C4-2B (cell line): ENCODE data around the gene EGR4.

Experiments
- H3K27ac ChIP-seq: fragments of 450-650 bp; 2 replicates; pipeline ENCODE4 v1.5.1; 2017
- ZFX ChIP-seq: fragments of 450-650 bp; IDR thresholded peaks from 2 replicates; pipeline ENCODE4 v1.6.1; 2017
- TF ChIP-seq, protein P1 (sequence below): fragments of 450-650 bp; conservative IDR thresholded peaks from 2 replicates; pipeline ENCODE4 v1.5.1; 2017; ENCODE audit warnings: mild to moderate bottlenecking

Gene EGR4

DNA sequence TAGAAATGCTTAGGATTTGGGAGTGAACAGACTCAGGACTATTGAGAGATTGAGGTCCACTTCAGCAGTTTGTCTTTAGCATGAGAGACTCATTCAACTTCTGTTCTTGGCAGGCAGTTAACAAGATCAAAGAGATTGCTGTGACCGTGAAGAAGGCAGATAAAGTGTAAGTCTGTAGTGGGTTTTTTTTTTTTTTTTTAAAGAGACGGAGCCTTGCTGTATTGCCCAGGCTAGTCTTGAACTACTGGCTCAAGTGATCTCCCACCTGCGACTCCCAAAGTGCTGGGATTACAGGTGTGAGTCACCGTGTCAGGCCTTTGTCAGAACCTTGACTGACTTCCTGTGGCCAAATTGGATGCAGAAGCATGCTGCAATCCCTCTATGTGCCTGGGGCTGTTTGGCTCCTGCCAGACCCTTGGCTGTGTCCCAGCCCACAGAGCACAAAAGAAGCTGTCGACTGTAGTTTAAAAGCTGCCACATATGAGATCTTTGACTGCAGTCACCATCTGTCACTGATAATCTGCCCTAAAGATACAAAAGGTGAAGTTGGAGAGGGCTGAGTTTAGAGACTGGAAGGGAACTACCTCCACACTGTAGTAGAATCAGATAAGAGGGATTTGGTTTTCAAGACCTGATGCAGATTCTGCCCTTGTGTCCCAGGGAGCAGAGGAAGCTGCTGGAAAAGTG lies 49.3 kb downstream of the EGR4 start:
- TF ChIP-seq ZFX, result no peak
- TF ChIP-seq, protein P1, sequence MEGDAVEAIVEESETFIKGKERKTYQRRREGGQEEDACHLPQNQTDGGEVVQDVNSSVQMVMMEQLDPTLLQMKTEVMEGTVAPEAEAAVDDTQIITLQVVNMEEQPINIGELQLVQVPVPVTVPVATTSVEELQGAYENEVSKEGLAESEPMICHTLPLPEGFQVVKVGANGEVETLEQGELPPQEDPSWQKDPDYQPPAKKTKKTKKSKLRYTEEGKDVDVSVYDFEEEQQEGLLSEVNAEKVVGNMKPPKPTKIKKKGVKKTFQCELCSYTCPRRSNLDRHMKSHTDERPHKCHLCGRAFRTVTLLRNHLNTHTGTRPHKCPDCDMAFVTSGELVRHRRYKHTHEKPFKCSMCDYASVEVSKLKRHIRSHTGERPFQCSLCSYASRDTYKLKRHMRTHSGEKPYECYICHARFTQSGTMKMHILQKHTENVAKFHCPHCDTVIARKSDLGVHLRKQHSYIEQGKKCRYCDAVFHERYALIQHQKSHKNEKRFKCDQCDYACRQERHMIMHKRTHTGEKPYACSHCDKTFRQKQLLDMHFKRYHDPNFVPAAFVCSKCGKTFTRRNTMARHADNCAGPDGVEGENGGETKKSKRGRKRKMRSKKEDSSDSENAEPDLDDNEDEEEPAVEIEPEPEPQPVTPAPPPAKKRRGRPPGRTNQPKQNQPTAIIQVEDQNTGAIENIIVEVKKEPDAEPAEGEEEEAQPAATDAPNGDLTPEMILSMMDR, result no peak

More for the DNA sequence above, 49.3 kb downstream of the EGR4 start:
- H3K27ac ChIP-seq, result 0 out of 2 replicates have a peak overlapping the region, but pooled peaks have one; percentile 13
